HG03432 (cell line): ENCODE measurements around the gene WASF2.
A peak's percentile ranks its signal among the peaks of the same experiment; 100 is the strongest.
"Not testable (repeated sequence)": the region's sequence is repeated elsewhere in the genome, so short reads cannot be mapped to it uniquely, and the experiment has no call there.

Experiments used
- ATAC-seq: cut with Tn5 transposase; IDR thresholded peaks from one replicate; pipeline ENCODE4 v1.9.1; 2021; ENCODE audit warnings: mild to moderate bottlenecking, moderate library complexity; ENCODE audit not compliant: unreplicated experiment

WASF2 gene

DNA sequence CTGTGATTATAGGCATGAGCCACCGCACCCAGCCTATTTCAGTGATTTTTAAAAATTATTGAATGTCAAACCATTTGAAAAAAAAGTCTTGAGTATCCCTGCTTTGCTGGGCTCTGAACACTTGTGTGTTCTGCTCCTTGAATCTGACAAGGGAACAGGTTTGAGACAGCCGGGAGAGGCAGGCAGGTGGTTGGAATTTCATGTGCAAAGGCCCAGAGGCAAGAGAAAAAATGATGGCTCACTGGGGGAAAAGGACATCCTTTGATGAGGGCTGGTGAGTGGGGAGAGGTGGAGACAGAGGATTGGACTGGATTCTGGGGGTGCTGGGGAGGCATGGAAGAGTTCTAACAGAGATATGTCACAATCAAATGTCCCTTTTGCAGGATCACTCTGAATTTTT, 13.1 kb upstream of the WASF2 start:
- no peak for ATAC-seq

DNA sequence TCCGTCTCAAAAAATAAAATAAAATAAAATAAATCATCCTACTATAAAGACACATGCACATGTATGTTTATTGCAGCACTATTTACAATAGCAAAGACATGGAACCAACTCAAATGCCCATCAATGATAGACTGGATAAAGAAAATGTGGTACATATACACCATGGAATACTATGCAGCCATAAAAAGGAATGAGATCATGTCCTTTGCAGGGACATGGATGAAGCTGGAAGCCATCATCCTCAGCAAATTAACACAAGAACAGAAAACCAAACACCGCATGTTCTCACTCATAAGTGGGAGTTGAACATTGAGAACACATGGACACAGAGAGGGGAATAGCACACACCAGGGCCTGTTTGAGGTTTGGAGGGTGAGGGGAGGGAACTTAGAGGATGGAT, 11.2 kb upstream of the WASF2 start:
- ATAC-seq: not testable (repeated sequence)

DNA sequence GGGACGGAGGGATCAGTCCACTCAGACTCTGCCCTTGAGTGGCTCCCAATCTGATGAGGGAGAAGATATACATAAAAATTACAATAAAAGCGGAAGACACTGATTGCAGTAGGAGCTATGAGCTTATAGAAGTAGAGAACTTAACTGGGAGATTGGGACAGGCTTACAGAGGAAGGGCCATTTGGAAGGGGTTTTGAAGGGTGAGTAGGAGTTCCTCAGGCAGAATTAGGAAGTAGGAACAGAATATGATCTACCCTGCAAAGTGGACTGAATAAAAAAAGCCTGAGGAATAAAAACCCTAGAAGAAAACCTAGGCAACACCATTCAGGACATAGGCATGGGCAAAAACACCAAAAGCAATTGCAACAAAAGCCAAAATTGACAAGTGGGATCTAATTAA, 9.2 kb upstream of the WASF2 start:
- no peak for ATAC-seq

DNA sequence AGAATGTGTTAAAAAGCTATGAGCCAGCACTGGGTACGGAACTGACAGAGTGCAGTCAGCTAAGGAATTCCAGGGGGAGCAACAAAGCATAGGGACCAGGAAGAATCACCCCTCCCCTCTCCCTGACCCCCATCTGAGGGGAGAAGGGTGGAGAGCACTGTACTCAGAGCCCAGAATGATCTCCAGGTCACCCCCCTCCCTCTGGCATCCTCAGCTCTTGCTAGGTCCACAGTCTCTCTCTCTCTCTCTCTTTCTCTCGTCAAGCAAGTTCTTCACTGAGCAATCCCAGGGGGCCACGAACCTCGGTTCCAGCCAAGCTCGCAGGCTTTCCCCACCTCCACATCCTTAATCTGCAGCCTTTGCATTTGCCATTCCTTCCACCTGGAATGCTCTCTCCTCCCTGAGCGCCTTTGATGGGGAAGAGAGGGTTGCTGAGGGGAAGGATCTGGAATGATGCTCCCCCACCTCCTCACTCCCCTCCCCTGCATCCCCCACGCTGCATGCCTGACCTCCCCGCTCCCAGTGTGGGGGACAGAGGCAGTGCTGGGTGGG, 6.7 kb upstream of the WASF2 start:
- no peak for ATAC-seq

DNA sequence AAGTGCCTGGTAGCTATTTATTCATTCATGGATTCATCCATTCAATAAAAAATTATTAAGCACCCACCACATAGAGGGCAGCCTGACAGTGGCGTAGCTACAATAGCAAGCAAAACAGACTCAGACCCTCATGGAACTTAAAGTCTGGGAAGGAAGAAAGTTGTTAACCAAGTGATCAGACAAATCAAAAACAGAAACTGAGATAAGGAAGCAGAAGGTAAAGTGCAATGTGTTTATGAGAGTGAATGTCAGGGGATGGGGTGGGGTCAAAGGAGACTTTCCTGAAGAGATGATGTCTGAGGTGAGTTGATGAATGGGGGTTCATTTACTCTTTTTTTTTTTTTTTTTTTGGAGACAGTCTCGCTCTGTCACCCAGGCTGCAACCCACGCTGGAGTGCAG, 2.8 kb upstream of the WASF2 start:
- ATAC-seq: no peak

DNA sequence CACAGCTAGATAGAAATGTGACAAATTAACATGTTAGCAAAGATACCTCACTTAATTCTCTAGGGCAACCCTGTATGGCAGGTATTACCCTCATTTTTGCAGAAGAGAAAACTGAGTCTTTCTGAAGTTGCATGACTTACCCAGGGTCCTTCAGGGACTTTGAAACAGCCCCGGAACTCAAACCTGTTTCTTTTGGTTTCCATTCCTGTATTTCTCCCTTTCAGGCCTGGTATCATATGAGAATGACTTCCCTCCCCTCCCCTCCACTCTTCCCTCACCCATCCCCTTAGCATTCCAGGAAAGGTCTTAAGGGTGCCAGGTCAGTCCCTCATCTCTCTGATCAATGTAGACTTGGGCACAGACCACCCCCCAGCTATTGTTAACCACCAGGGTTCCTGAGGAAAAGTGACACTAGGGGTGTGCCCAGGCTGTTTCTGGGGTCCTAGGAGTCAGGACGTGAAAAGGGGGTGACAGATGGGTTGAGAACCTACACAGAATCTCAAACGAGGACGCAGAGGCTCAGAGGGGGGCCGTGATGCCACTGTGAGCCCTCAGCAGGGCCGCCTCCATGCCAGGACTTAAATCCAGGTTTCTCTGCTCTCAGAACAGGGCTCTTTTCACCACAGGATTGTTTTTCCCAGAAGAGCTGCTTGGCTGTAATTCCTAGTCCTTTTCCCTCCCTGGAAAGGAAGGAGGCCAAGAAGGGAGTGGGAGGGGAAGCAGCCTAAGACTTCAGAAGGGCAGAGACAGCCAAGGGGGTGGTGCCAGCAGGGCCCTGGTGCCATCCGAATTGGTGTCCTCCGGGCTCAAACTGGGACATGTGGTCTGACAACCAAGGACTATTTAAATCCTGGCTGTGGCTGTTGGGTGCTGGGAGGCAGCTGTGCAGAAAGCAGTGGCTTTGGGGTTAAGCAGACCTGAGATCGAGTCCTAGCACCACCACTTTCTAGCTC, 2.1 kb upstream of the WASF2 start:
- no peak for ATAC-seq

DNA sequence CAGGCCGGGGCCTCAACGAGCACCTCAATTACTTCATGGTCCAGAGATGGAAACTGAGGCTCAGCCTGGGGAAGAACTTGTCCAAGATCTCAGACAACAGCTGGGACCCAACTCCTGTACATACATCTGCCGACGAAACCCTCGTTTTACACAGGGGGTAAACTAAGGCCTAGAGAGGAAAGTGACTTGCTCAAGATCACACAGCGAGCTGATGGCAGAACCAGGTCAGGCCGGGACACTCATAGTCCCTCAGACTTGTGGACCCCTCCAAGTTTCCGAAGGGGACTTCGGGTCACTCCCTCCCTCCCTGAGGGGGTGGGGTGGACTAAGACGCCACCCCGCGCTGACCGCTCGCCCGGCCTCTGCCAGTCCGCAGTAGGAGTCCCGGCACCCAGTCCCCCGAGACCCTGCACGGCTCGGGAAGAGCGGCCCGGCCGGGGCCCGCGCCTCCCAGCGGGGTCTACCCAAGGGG, 430 bp downstream of the WASF2 start:
- peak; percentile 24 for ATAC-seq

DNA sequence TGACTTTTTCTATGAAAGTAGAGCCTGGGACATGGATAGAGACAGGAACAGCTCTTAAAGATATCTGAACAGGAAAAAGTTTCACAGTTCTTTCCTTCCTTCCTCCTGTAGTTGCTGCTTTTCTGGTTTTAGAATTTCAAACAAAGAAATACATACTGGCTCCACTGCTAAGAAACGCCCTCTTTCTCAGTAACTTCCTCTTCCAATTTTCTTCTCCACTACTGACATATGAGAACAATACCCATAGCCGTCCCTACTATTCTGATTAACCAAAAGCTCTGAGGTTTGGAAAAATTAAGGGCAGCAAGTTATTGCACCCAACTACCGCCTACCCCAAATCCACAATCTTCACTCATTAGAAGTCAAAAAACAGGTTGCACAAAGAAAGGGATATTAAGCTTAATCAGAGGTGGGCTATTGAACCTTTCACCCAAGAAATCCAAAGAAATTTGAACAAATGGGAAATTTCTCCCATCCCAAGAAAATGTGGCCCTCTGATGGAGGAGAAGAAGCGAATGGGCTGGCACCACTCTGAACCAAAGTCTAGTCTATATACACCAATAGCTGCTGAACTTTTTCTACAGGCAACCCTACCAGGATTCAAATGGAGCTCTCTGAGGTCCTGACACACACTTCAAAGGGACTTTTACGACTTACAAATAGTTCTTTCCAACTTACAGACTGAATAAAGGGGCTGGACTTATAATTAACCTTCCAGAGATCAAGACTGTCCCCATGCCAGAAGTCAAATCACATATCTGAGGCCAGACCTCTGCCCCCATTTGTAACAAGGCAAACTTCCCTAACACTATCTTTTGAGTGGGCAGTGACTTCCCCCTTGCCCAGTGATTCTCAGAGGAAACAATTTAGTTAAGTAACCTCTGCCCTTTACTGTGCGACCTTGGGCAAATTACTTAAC, 1.7 kb downstream of the WASF2 start:
- ATAC-seq: no peak

DNA sequence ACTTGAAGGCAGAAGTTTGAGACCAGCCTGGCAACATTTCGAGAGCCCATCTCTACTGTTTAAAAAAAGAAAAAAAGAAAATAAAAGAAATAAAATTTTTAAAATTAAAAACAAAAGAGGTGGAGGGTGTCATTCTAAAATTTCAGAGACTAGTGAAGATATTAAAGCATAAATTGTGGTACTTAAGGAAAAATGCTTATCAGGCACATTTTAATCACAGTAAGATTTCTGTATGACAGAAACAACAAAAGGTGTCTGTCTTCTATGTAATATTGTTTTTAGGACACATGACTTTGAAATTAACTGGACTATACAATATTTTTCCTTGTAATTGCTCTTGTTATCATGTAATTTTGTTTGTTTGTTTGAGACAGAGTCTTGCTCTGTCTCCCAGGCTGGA, 4.6 kb downstream of the WASF2 start:
- no peak for ATAC-seq

DNA sequence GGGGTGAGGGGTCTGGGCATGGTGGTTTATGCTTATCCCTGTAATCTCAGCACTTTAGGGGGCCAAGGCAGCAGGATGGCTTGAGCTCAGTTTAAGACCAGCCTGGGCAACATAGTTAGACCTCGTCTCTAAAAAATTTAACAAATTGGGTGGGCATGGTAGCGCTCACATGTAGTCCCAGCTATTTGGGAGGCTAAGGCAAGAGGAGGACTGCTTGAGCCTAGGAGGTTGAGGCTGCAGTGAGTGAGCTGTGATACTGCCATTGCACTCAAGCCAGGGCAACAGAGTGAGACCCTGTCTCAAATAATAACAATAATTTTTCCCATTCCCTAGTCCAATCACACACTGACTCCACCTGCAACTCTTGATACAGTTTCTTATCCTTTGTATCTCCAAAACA, 6.3 kb downstream of the WASF2 start:
- no peak for ATAC-seq

DNA sequence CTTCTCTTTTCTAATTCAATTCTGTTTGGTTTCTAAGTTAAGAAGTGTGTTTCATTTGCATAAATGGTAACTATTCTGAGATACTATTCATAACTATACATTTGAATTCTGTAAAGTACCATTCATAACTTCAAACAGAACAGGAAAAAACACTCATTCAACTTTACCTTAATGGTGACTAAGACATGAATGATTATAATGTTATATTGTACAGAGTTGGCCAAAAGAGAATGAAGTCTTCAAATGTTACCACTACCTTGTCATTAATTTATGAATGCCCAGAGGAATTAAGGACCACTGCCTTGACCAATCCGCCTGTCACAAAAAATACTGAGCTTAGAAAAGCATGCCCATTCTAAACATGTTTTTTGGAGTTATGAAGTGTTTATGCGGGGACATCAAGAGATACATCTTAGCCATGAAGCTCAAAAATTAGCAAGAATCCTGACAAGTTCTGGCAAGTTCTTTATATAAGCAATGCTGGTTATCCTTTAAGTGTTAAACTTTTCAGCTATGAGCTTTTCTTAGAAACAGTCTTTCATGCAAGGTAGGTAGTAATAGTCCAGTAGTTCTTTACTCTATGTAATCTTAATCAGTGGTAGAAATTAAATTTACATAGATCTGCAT, 7.9 kb downstream of the WASF2 start:
- peak; percentile 41 for ATAC-seq

DNA sequence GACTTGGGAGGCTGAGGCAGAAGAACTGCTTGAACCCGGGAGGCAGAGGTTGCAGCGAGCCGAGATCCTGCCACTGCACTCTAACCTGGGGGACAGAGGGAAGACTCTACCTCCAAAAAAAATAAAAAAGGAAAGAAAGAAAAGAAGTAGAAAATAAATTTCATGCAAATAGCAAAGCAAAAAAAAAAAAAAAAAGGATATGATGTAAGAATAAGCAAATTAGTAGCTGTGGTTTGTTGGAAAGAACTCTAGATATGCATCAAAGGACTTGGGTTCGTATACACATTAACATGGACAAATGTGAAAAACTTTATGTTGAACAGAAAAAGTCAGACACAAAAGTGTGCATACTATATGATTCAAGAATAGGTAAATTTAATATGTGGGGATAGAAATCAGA, 11.9 kb downstream of the WASF2 start:
- no peak for ATAC-seq

DNA sequence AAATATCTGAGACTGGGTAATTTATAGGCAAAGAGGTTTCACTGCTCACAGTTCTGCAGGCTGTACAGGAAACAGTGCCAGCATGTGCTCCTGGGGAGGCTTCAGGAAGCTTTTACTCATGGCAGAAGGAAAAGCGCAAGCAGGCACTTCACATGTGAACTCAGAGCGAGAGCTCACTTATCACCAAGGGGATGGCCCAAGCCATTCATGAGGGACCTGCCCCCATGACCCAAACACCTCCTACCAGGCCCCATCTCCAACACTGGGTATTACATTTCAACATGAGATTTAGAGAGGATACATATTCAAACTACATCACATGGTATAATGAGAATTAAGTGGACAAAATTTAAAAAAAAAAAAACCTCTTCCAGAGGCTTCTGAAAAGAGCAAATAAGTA, 13.7 kb downstream of the WASF2 start:
- no peak for ATAC-seq

DNA sequence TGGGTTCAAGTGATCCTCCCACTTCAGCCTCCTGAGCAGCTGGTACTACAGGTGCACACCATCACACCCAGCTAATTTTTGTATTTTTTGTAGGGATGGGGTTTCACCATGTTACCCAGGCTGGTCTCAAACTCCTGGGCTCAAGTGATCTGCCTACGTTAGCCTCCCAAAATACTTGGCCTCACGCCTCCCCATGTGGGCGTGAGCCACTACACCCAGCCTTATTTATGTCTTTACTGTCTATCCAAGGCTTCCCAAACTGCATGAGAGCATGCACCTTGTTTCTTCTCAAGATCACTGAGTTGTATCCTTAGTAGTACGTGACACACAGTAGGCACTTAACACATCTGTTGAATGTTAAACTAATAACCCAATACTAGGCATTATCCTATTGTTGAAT, 14.2 kb downstream of the WASF2 start:
- no peak for ATAC-seq

DNA sequence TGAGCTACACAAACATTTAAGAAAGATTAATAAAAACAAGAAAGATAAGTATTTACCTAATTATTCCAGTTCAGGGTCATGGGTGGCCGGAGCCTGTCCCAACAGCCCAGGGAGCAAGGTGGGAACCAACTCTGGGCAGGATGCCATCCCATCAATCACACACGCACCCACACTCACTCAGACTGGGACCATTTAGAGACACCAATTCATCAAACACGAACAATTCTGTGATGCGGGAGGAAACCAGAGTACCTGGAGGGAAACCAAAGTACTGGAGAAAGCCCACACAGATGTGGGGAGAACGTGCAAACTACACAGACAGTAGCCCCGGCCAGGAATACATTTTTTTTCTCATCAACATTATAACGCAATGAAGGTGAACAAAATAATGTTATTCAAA, 16.2 kb downstream of the WASF2 start:
- no peak for ATAC-seq

DNA sequence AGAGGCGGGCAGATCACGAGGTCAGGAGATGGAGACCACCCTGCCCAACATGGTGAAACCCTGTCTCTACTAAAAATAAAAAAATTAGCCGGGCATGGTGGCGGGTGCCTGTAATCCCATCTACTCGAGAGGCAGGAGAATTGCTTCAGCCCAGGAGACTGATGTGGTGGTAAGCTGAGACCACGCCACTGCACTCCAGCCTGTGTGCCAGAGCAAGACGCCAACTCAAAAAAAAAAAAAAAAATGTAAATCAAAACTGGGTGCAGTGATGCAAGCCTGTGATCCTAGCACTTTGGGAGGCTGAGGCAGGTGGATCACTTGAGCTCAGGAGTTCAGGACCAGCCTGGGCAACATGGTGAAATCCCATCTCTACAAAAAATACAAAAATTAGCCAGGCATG, 17.9 kb downstream of the WASF2 start:
- not testable (repeated sequence) for ATAC-seq

DNA sequence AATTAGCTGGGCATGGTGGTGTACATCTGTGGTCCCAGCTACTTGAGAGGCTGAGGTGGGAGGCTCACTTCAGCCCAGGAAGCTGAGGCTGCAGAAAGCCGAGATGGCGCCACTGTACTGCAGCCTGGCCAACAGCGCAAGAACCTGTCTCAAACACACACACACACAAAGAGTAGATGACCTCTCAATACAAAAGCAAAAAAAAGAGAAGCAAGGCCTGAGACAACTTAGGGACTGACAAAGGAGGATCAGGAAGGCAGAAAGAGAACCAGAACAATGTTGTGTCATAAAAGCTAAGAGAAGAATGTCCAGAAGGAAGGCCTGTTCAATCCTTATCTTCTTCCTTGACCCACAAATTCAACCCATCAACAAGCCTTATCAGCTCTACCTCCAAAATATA, 18.5 kb downstream of the WASF2 start:
- ATAC-seq: no peak

DNA sequence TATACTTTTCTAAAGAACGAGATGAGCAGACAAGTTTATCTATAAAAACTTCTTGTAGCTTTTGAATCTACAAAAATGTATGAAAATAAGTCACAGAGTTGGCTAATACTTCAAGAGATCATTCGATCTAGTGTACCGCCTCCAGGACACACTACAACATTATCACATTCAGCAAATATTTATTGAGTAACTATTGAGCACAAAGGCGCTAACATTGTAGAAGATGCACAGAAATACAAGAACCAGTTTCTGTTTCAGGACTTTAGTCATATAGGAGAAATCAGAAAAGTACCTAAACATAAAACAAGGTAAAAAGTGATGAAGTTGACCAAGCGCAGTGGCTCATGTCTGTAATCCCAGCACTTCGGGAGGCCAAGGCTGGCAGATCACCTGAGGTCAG, 20.6 kb downstream of the WASF2 start:
- ATAC-seq: no peak

DNA sequence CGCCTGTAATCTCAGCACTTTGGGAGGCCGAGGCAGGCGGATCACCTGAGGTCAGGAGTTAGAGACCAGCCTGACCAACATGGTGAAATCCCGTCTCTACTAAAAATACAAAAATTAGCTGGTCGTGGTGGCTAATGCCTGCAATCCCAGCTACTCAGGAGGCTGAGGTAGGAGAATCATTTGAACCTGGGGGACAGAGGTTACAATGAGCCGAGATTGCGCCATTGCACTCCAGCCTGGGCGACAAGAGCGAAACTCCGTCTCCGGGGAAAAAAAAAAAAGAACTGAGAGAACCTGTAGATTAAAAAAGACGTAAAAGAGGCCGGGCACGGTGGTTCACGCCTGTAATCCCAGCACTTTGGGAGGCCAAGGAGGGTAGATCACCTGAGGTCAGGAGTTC, 21.6 kb downstream of the WASF2 start:
- ATAC-seq: not testable (repeated sequence)

DNA sequence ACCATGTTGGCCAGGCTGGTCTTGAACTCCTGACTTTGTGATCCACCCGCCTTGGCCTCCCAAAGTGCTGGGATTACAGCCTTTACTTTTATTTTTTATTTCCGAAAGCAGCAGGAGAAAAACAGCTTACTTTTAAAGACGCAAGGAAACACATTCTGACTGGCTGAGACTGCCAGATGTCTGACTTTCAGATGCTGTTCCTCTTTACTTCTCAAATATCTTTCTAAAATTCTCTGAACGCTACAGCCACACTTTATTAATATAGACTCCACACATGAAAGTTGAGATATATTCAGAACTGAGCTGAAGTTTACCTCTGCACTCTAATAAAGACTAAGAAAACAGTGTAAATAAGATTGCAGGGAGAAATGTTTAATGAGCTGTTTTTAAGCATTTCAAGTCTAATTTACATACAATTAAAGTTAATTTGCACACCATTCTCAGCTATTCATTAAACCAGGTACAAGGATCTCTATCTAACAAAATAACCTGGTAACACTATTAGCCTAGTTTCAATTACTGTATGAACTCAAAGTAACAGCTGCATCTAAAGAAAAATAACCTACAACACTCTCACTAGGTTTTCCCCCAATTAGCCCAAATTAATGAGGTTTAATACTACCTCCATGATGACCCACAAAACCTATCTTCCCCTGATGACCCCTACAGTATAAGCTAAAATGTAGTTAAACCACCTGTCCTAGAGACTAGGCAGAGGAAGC, 24.9 kb downstream of the WASF2 start:
- no peak for ATAC-seq
